GM12878 (cell line): ENCODE measurements around the gene DNAJC28. TPM values are rescaled to one million over a fixed set of nuclear protein-coding genes. Genes with fewer than 3 reads are reported as not detected.
A peak's percentile ranks its signal among the peaks of the same experiment; 100 is the strongest.

ENCODE experiments used
- CBFB ChIP-seq: IDR thresholded peaks from 2 replicates; pipeline ENCODE4 v1.6.1; 2016; ENCODE audit warnings: antibody characterized with exemption, low read depth
- CBX5 ChIP-seq: sonication (generic); IDR thresholded peaks from 2 replicates; pipeline ENCODE4 v1.6.1; 2016; ENCODE audit warnings: low read depth, moderate library complexity, mild to moderate bottlenecking, inconsistent platforms
- CTCF ChIP-seq, 3 experiments: IDR thresholded peaks in 2 of 3; conservative IDR thresholded peaks in 1 of 3; 2 replicates each; pipeline ENCODE4 v1.5.1; 2011; ENCODE audit warnings: low read depth in 3 of 3, low read length in 3 of 3, mild to moderate bottlenecking in 3 of 3, control low read depth in 2 of 3, moderate library complexity in 2 of 3, inconsistent platforms in 1 of 3, mixed read lengths in 1 of 3; ENCODE audit not compliant: control insufficient read depth in 2 of 3, insufficient read depth in 1 of 3; ENCODE audit errors: extremely low read depth in 1 of 3
- ELK1 ChIP-seq: IDR thresholded peaks from 2 replicates; pipeline ENCODE4 v1.6.1; 2012; ENCODE audit warnings: low read depth, low read length, improper control_type of control experiment
- EZH2 ChIP-seq: IDR thresholded peaks from 2 replicates; pipeline ENCODE4 v1.6.1; 2012; ENCODE audit warnings: low read depth, mild to moderate bottlenecking, control low read depth, inconsistent platforms, low read length, borderline replicate concordance; ENCODE audit not compliant: control insufficient read depth
- IRF4 ChIP-seq: IDR thresholded peaks from 2 replicates; pipeline ENCODE4 v1.6.1; 2011; ENCODE audit warnings: low read depth, low read length
- MAX ChIP-seq: IDR thresholded peaks from 2 replicates; pipeline ENCODE4 v1.6.1; 2012; ENCODE audit warnings: low read depth, low read length, improper control_type of control experiment
- POU2F2 ChIP-seq: IDR thresholded peaks from 3 replicates; pipeline ENCODE4 v1.6.1; 2011; ENCODE audit warnings: low read depth, mild to moderate bottlenecking, low read length, borderline replicate concordance
- SKIL ChIP-seq: fragments of 450-650 bp; IDR thresholded peaks from 2 replicates; pipeline ENCODE4 v1.6.1; 2017; ENCODE audit warnings: mild to moderate bottlenecking, low read depth, inconsistent platforms; ENCODE audit not compliant: poor library complexity, severe bottlenecking
- STAT3 ChIP-seq: IDR thresholded peaks from 2 replicates; pipeline ENCODE4 v1.6.1; 2011; ENCODE audit warnings: low read depth, low read length, improper control_type of control experiment
- WRNIP1 ChIP-seq: IDR thresholded peaks from 2 replicates; pipeline ENCODE4 v1.6.1; 2011; ENCODE audit warnings: low read depth, low read length, improper control_type of control experiment, borderline replicate concordance
- ZBTB40 ChIP-seq: fragments of 450-650 bp; IDR thresholded peaks from 2 replicates; pipeline ENCODE4 v1.6.1; 2016; ENCODE audit warnings: mild to moderate bottlenecking, moderate library complexity, borderline replicate concordance
- ZNF274 ChIP-seq: IDR thresholded peaks from one replicate; pipeline ENCODE4 v1.8.0; 2011; ENCODE audit not compliant: insufficient read length, insufficient read depth
- ZNF687 ChIP-seq: fragments of 450-650 bp; IDR thresholded peaks from 2 replicates; pipeline ENCODE4 v1.6.1; 2017; ENCODE audit warnings: mild to moderate bottlenecking, moderate library complexity
- polyA plus RNA-seq, 11 experiments: library from polyadenylated mRNA; depleted of rRNA in 4 of 11; unstranded in 6 of 11; stranded (reverse) in 5 of 11; fragments of >200 nt; fragmentation: Nextera tagmentation in 4 of 11; fragmentation: Illumina TruSeq in 1 of 11; extraction: Ambion mirVana in 4 of 11; extraction: Trizol in 1 of 11; gene quantifications; 1 replicate in 1 of 11; 2 replicates in 10 of 11; pipeline versions ENCODE4 v1.2.1 to v1.2.3, GENCODE V29; 2011 to 2016; ENCODE audit warnings: inconsistent platforms in 2 of 11, missing spikeins in 2 of 11, low read depth in 1 of 11
- total RNA-seq, 4 experiments: library from RNA; depleted of rRNA in 3 of 4; stranded (reverse); fragments of >200 nt in 3 of 4; fragmentation: Illumina TruSeq in 1 of 4; extraction: Trizol in 1 of 4; gene quantifications; 2 replicates each; pipeline versions ENCODE4 v1.2.1 to v1.2.3, GENCODE V29; 2013 to 2021

Gene DNAJC28
- total and polyA plus RNA-seq, 10 of the 15 experiments (the other 5 are each of a cell fraction or from before 2014, with no cell fraction given), result 0.26 to 0.77 (median 0.54) TPM

- TF ChIP-seq ZNF687 (no peak), MAX (no peak), CBFB (no peak), ZBTB40 (peak; percentile 61; the same call in 1 of the 2 replicates), POU2F2 (peak; percentile 43; the same call in 1 of the 3 replicates), SKIL (no peak), STAT3 (no peak), WRNIP1 (no peak), CBX5 (no peak), ELK1 (no peak), ZNF274 (no peak), CTCF (IDR thresholded peaks at IDR 0.05 in 2 of 3, conservative IDR thresholded peaks at IDR 0.05 in 1 of 3; ENCODE audit: control insufficient read depth in 2 of 3, extremely low read depth in 1 of 3, insufficient read depth in 1 of 3, low read depth in 3 of 3, low read length in 3 of 3) (no peak), EZH2 (no peak), IRF4 (0 out of 2 replicates have a peak, but pooled peaks have one; percentile 11)
Observed at GRCh38 chr21:33491373-33492102, at the start of gene DNAJC28 (continued).
